Mesenchymal stem cell (in vitro differentiated cells and primary cell): Measurements from ENCODE around the gene ZNF524.

ENCODE experiments used
- DNase-seq: peaks from one replicate; pipeline ENCODE4 v3.0.0-alpha.2; 2013
- H2AFZ ChIP-seq: one replicate; pipeline ENCODE4 v1.6.1; 2013; ENCODE audit warnings: low read depth, mild to moderate bottlenecking, control low read depth, inconsistent platforms, low read length, moderate library complexity
- H2AK5ac ChIP-seq: 2 replicates; pipeline ENCODE4 v1.6.1; 2013; ENCODE audit warnings: low read length, moderate library complexity, mild to moderate bottlenecking, inconsistent platforms; ENCODE audit not compliant: severe bottlenecking
- H2BK120ac ChIP-seq: one replicate; pipeline ENCODE4 v1.6.1; 2013; ENCODE audit warnings: low read depth, mild to moderate bottlenecking, inconsistent platforms, low read length, moderate library complexity
- H2BK12ac ChIP-seq, 2 experiments: one replicate each; pipeline ENCODE4 v1.6.1; 2013; ENCODE audit warnings: inconsistent platforms in 2 of 2, low read length in 2 of 2, mild to moderate bottlenecking in 2 of 2, moderate library complexity in 2 of 2, control low read depth in 1 of 2
- H2BK15ac ChIP-seq: one replicate; pipeline ENCODE4 v1.6.1; 2013; ENCODE audit warnings: mild to moderate bottlenecking, low read depth, inconsistent platforms; ENCODE audit not compliant: poor library complexity, severe bottlenecking
- H2BK5ac ChIP-seq: 2 replicates; pipeline ENCODE4 v1.6.1; 2013; ENCODE audit warnings: low read depth, mild to moderate bottlenecking, low read length, control low read depth, inconsistent platforms; ENCODE audit not compliant: poor library complexity, severe bottlenecking
- H3K14ac ChIP-seq, 2 experiments: one replicate each; pipeline ENCODE4 v1.6.1; 2013; ENCODE audit warnings: inconsistent platforms in 2 of 2, low read length in 2 of 2, control low read depth in 1 of 2, mild to moderate bottlenecking in 1 of 2, moderate library complexity in 1 of 2
- H3K18ac ChIP-seq, 2 experiments: one replicate each; pipeline ENCODE4 v1.6.1; 2013; ENCODE audit warnings: inconsistent platforms in 2 of 2, low read length in 2 of 2, control low read depth in 1 of 2, low read depth in 1 of 2, mild to moderate bottlenecking in 1 of 2
- H3K23ac ChIP-seq, 2 experiments: one replicate each; pipeline ENCODE4 v1.6.1; 2013; ENCODE audit warnings: inconsistent platforms in 2 of 2, low read length in 2 of 2, mild to moderate bottlenecking in 2 of 2, moderate library complexity in 2 of 2, control low read depth in 1 of 2
- H3K27ac ChIP-seq: 2 replicates; pipeline ENCODE4 v1.5.1; 2013; ENCODE audit warnings: mild to moderate bottlenecking, moderate library complexity, low read length, control low read depth, inconsistent platforms; ENCODE audit not compliant: poor library complexity, severe bottlenecking
- H3K27me3 ChIP-seq, 2 experiments: 2 replicates each; pipeline versions ENCODE4 v1.6.1 to v1.7.0; 2013; ENCODE audit warnings: low read length in 2 of 2, mild to moderate bottlenecking in 2 of 2, moderate library complexity in 2 of 2, control low read depth in 1 of 2, inconsistent platforms in 1 of 2; ENCODE audit not compliant: control insufficient read depth in 1 of 2, insufficient read depth in 1 of 2
- H3K36me3 ChIP-seq, 2 experiments: 2 replicates each; pipeline versions ENCODE4 v1.6.1 to v1.7.0; 2013; ENCODE audit warnings: low read length in 2 of 2, control low read depth in 1 of 2, inconsistent platforms in 1 of 2, low read depth in 1 of 2, mild to moderate bottlenecking in 1 of 2; ENCODE audit not compliant: insufficient read depth in 2 of 2, control insufficient read depth in 1 of 2
- H3K4ac ChIP-seq, 2 experiments: one replicate each; pipeline ENCODE4 v1.6.1; 2013; ENCODE audit warnings: inconsistent platforms in 2 of 2, low read length in 2 of 2, mild to moderate bottlenecking in 2 of 2, moderate library complexity in 2 of 2, control low read depth in 1 of 2, low read depth in 1 of 2
- H3K4me1 ChIP-seq: 2 replicates; pipeline ENCODE4 v1.6.1; 2013; ENCODE audit warnings: low read depth, low read length, control low read depth; ENCODE audit not compliant: control insufficient read depth, insufficient read depth
- H3K4me2 ChIP-seq: 2 replicates; pipeline ENCODE4 v1.6.1; 2013; ENCODE audit warnings: low read length, mild to moderate bottlenecking, inconsistent platforms; ENCODE audit not compliant: poor library complexity, severe bottlenecking
- H3K4me3 ChIP-seq, 2 experiments: 2 replicates each; pipeline versions ENCODE4 v1.5.1 to v1.7.0; 2013; ENCODE audit warnings: low read length in 2 of 2, mild to moderate bottlenecking in 2 of 2, control low read depth in 1 of 2, low read depth in 1 of 2; ENCODE audit not compliant: insufficient read depth in 1 of 2
- H3K79me1 ChIP-seq: replicated peaks from 2 replicates; pipeline ENCODE4 v1.6.1; 2013; ENCODE audit warnings: mild to moderate bottlenecking, control low read depth, low read length, inconsistent platforms; ENCODE audit not compliant: poor library complexity, severe bottlenecking
- H3K9ac ChIP-seq: 2 replicates; pipeline ENCODE4 v1.7.0; 2013; ENCODE audit warnings: mild to moderate bottlenecking, low read length, moderate library complexity
- H3K9me3 ChIP-seq: 2 replicates; pipeline ENCODE4 v1.7.0; 2013; ENCODE audit warnings: mild to moderate bottlenecking, low read length; ENCODE audit not compliant: control insufficient read depth
- H4K8ac ChIP-seq: one replicate; pipeline ENCODE4 v1.6.1; 2013; ENCODE audit warnings: inconsistent platforms, mild to moderate bottlenecking, low read length, moderate library complexity
- H4K91ac ChIP-seq: one replicate; pipeline ENCODE4 v1.6.1; 2013; ENCODE audit warnings: mild to moderate bottlenecking, low read length, inconsistent platforms
- WGBS: methylation state at CpG from one replicate; pipeline ENCODE4 v1.1.7; 2013; ENCODE audit warnings: mixed read lengths; 5-methylcytosine and 5-hydroxymethylcytosine counted together

Gene ZNF524

GRCh38 chr19:55594996-55595545 lies 5.0 kb upstream of the ZNF524 start:
- no peak overlapping the region for H3K4me2 ChIP-seq
- WGBS = 94% methylated on average over 4 of the region's 4 CpGs
- H4K91ac ChIP-seq = no peak overlapping the region
- no peak overlapping the region for H2BK15ac ChIP-seq
- no peak overlapping the region for H3K23ac ChIP-seq
- no peak overlapping the region for H2AFZ ChIP-seq
- no peak overlapping the region for H3K27ac ChIP-seq
- no peak overlapping the region for H3K9ac ChIP-seq
- H2BK5ac ChIP-seq = no peak overlapping the region
- no peak overlapping the region for H2BK12ac ChIP-seq
- no peak overlapping the region for H4K8ac ChIP-seq
- H2AK5ac ChIP-seq = no peak overlapping the region
- no peak overlapping the region for H2BK120ac ChIP-seq
- no peak overlapping the region for H3K4ac ChIP-seq
- H3K27me3 ChIP-seq = no peaks in the 10 kb centered on the region
- no peak overlapping the region for H3K4me3 ChIP-seq
- peaks cover 39 to 60% of the 10 kb centered on the region in 2 experiments for H3K36me3 ChIP-seq
- peaks cover 3% of the 10 kb centered on the region for H3K4me1 ChIP-seq
- no peak for DNase-seq
- peaks cover 25% of the 10 kb centered on the region for H3K79me1 ChIP-seq
- H3K9me3 ChIP-seq = no peaks in the 10 kb centered on the region
- no peak overlapping the region for H3K14ac ChIP-seq
- H3K18ac ChIP-seq = no peak overlapping the region

DNA sequence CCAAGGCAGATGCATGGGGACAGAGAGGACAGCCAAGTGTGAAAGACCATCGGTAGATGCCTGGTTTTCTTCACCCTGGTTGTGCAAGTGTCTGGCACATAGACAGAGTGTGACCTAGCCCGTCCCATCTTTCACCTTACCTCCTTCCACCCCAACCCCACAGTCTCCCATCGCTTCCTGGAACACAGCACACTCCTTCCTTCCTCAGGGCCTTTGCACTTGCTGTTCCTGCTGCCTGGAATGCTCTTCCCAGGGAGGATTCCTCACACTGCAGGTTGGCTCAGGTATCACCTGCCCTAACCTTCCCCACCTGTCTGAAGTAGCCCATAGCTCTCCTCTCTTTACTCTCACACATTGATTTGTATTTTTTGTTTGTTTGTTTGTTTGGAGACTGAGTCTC lies 3.8 kb upstream of the ZNF524 start:
- Histone ChIP-seq H3K4me1 (peaks cover 11% of the 10 kb centered on the region), H3K27me3 (no peaks in the 10 kb centered on the region), H3K4me3 (no peak overlapping the region), H3K9me3 (no peaks in the 10 kb centered on the region), H4K91ac (no peak overlapping the region), H4K8ac (no peak overlapping the region), H2BK5ac (no peak overlapping the region), H2BK12ac (no peak overlapping the region), H3K18ac (no peak overlapping the region), H2AFZ (no peak overlapping the region), H3K4me2 (no peak overlapping the region), H3K23ac (no peak overlapping the region), H2BK120ac (no peak overlapping the region), H3K79me1 (peaks cover 32% of the 10 kb centered on the region), H3K4ac (no peak overlapping the region), H2AK5ac (no peak overlapping the region), H3K9ac (no peak overlapping the region), H3K36me3 (peaks cover 39 to 59% of the 10 kb centered on the region in 2 experiments), H3K27ac (no peak overlapping the region), H3K14ac (no peak overlapping the region), H2BK15ac (no peak overlapping the region)
- 99% methylated on average over 3 of the region's 3 CpGs for WGBS
- no peak for DNase-seq

DNA sequence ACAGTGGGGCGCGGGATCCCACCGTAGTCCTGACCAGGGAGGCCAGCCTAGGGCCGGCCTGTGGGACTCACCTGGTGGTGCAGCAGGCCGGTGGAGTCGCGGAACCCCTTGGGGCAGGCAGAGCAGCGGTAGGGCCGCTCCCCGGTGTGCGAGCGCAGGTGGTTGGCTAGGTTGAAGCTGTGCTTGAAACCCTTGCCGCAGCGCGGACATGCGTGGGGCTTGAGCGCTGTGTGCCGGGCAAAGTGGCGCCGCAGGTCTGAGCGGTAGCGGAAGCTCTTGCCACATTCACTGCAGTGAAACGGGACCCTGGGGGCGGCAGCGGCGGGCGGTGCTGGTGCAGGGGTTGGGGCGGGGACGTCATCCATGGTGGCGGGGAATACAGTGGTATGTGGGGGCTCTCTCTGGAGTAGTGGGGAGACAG lies 2.6 kb upstream of the ZNF524 start:
- Histone ChIP-seq H2BK120ac (no peak overlapping the region), H4K91ac (peak overlapping the region; percentile 18), H3K14ac (no peak overlapping the region), H2AK5ac (no peak overlapping the region), H3K4me1 (peaks cover 15% of the 10 kb centered on the region), H3K9me3 (no peaks in the 10 kb centered on the region), H3K36me3 (peaks cover 34 to 53% of the 10 kb centered on the region in 2 experiments), H3K4ac (no peak overlapping the region), H4K8ac (no peak overlapping the region), H2BK12ac (no peak overlapping the region), H3K4me3 (no peak overlapping the region), H3K23ac (no peak overlapping the region), H3K9ac (no peak overlapping the region), H2BK15ac (no peak overlapping the region), H3K79me1 (peaks cover 39% of the 10 kb centered on the region), H3K18ac (no peak overlapping the region), H2AFZ (no peak overlapping the region), H3K27ac (no peak overlapping the region), H2BK5ac (no peak overlapping the region), H3K27me3 (no peaks in the 10 kb centered on the region), H3K4me2 (no peak overlapping the region)
- DNase-seq = no peak
- 99% methylated on average over 22 of the region's 30 CpGs for WGBS

GRCh38 chr19:55598034-55598433 lies 2.1 kb upstream of the ZNF524 start:
- no peak overlapping the region for H4K91ac ChIP-seq
- no peak overlapping the region for H3K23ac ChIP-seq
- no peak overlapping the region for H2AFZ ChIP-seq
- 88% methylated on average over 8 of the region's 9 CpGs for WGBS
- no peak overlapping the region for H3K9ac ChIP-seq
- H2BK120ac ChIP-seq = no peak overlapping the region
- no peaks in the 10 kb centered on the region for H3K9me3 ChIP-seq
- H3K14ac ChIP-seq = no peak overlapping the region
- H3K36me3 ChIP-seq = peaks cover 34 to 53% of the 10 kb centered on the region in 2 experiments
- peaks cover 15% of the 10 kb centered on the region for H3K4me1 ChIP-seq
- no peak overlapping the region for H4K8ac ChIP-seq
- H2BK5ac ChIP-seq = no peak overlapping the region
- H3K27ac ChIP-seq = no peak overlapping the region
- H3K4me2 ChIP-seq = no peak overlapping the region
- H2BK15ac ChIP-seq = no peak overlapping the region
- H3K4ac ChIP-seq = no peak overlapping the region
- no peak overlapping the region for H3K18ac ChIP-seq
- peak overlapping the region in 1 of 2 experiments; percentile 98 for H3K4me3 ChIP-seq
- H2AK5ac ChIP-seq = peak overlapping the region; percentile 74
- peaks cover 43% of the 10 kb centered on the region for H3K79me1 ChIP-seq
- no peaks in the 10 kb centered on the region for H3K27me3 ChIP-seq
- no peak for DNase-seq
- H2BK12ac ChIP-seq = no peak overlapping the region
